Calu3 (cell line): Measurements from ENCODE around the gene CP. TPM values are rescaled to one million over a fixed set of nuclear protein-coding genes. Genes with fewer than 3 reads are reported as not detected.

Source experiments
- BruUV-seq: library from RNA; stranded (reverse); fragments of 400-500 nt; replicated peaks from 2 replicates; lab custom pipeline; 2021; lab: Mats Ljungman, UMichigan
- CTCF ChIA-PET: fragments of 300-600 bp; sonication (Branson Sonifier 250); formaldehyde crosslinking; loops from one replicate; lab custom pipeline; 2022; ENCODE audit warnings: antibody characterized with exemption; lab: Charles Lee
- DNase-seq: peaks from one replicate; pipeline ENCODE4 v3.0.0; 2022
- H3K27ac Mint-ChIP-seq: one replicate; pipeline ENCODE4 v1.8.0; 2022; ENCODE audit warnings: mixed read lengths; ENCODE audit not compliant: unreplicated experiment
- H3K27me3 Mint-ChIP-seq: one replicate; pipeline ENCODE4 v1.8.0; 2022; ENCODE audit warnings: mixed read lengths; ENCODE audit not compliant: unreplicated experiment
- H3K36me3 Mint-ChIP-seq: one replicate; pipeline ENCODE4 v1.8.0; 2022; ENCODE audit warnings: mild to moderate bottlenecking, moderate library complexity, mixed read lengths; ENCODE audit not compliant: insufficient read depth, unreplicated experiment
- H3K4me1 Mint-ChIP-seq: one replicate; pipeline ENCODE4 v1.8.0; 2022; ENCODE audit warnings: mild to moderate bottlenecking, low read depth, mixed read lengths; ENCODE audit not compliant: unreplicated experiment
- H3K4me3 Mint-ChIP-seq: one replicate; pipeline ENCODE4 v1.8.0; 2022; ENCODE audit warnings: mild to moderate bottlenecking, low read depth, moderate library complexity, mixed read lengths; ENCODE audit not compliant: unreplicated experiment
- H3K9me3 Mint-ChIP-seq: one replicate; pipeline ENCODE4 v1.8.0; 2022; ENCODE audit warnings: low read depth, mixed read lengths; ENCODE audit not compliant: unreplicated experiment
- intact Hi-C: fragments of 100-400 bp; cut with micrococcal nuclease; formaldehyde crosslinking; loops from one replicate; pipeline ENCODE4 v1.10.0; 2022; ENCODE audit not compliant: unreplicated experiment
- total RNA-seq: library from RNA; stranded (reverse); gene quantifications from 2 replicates; pipeline ENCODE4 v1.2.3, GENCODE V29; 2022
- TF ChIP-seq, protein P1 (sequence below): fragments of 200-600 bp; IDR thresholded peaks from one replicate; pipeline ENCODE4 v1.8.0; 2022; ENCODE audit warnings: antibody characterized with exemption; ENCODE audit not compliant: unreplicated experiment

Gene CP
- total RNA-seq, 1 experiment from 2014 or later = 5.4 TPM

GRCh38 chr3:149151843-149152242 lies 69.8 kb downstream of the CP start:
- DNase-seq = no peak
- no TSS peak for BruUV-seq
- peaks cover 44% of the 10 kb centered on the region for H3K36me3 Mint-ChIP-seq
- no peaks in the 10 kb centered on the region for H3K9me3 Mint-ChIP-seq
- CTCF ChIA-PET = no interaction called here
- H3K27me3 Mint-ChIP-seq = no peaks in the 10 kb centered on the region
- no peak overlapping the region for H3K27ac Mint-ChIP-seq
- H3K4me1 Mint-ChIP-seq = no peaks in the 10 kb centered on the region
- TF ChIP-seq, protein P1, sequence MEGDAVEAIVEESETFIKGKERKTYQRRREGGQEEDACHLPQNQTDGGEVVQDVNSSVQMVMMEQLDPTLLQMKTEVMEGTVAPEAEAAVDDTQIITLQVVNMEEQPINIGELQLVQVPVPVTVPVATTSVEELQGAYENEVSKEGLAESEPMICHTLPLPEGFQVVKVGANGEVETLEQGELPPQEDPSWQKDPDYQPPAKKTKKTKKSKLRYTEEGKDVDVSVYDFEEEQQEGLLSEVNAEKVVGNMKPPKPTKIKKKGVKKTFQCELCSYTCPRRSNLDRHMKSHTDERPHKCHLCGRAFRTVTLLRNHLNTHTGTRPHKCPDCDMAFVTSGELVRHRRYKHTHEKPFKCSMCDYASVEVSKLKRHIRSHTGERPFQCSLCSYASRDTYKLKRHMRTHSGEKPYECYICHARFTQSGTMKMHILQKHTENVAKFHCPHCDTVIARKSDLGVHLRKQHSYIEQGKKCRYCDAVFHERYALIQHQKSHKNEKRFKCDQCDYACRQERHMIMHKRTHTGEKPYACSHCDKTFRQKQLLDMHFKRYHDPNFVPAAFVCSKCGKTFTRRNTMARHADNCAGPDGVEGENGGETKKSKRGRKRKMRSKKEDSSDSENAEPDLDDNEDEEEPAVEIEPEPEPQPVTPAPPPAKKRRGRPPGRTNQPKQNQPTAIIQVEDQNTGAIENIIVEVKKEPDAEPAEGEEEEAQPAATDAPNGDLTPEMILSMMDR = no peak
- H3K4me3 Mint-ChIP-seq = no peak overlapping the region
- intact Hi-C loops = no loop called here

DNA sequence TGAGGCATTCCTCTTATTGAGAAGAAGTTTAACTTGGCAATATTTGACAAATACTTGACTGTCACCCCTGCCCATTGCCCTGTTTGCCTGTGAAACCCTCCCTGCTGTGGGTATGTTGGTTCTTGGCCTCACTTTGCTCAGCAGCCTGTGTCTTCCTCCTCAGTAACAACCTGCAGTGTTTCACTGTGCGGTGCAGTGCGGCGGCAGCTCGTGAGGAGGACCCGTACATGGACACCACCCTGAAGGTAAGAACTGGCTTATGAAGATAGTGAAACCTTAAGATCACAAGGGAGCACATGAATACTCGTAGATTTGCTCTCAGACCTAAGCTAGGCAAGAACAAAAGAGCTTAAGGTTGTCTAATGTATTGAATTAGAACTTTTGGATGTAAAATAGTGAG lies 71.2 kb downstream of the CP start:
- Mint-ChIP-seq H3K27ac (no peak overlapping the region), H3K27me3 (no peaks in the 10 kb centered on the region), H3K4me1 (no peaks in the 10 kb centered on the region), H3K9me3 (no peaks in the 10 kb centered on the region), H3K4me3 (no peak overlapping the region), H3K36me3 (peaks cover 37% of the 10 kb centered on the region)
- CTCF ChIA-PET = no interaction called here
- TF ChIP-seq, protein P1 = no peak
- intact Hi-C loops = no loop called here
- no peak for DNase-seq
- BruUV-seq = no TSS peak

- Mint-ChIP-seq H3K4me1 (no peaks in the 10 kb centered on the region), H3K27me3 (no peaks in the 10 kb centered on the region), H3K9me3 (no peaks in the 10 kb centered on the region), H3K36me3 (peaks cover 29% of the 10 kb centered on the region), H3K27ac (no peak overlapping the region), H3K4me3 (no peak overlapping the region)
- BruUV-seq = no TSS peak
- DNase-seq = no peak
- CTCF ChIA-PET = no interaction called here
- TF ChIP-seq, protein P1 = no peak
- intact Hi-C loops = no loop called here
Observed at GRCh38 chr3:149145974-149146373, 75.7 kb downstream of the CP start.

GRCh38 chr3:149145356-149145755 lies 76.3 kb downstream of the CP start:
- Mint-ChIP-seq H3K27me3 (no peaks in the 10 kb centered on the region), H3K36me3 (peaks cover 25% of the 10 kb centered on the region), H3K4me3 (no peak overlapping the region), H3K9me3 (no peaks in the 10 kb centered on the region), H3K27ac (no peak overlapping the region), H3K4me1 (no peaks in the 10 kb centered on the region)
- DNase-seq = no peak
- TF ChIP-seq, protein P1 = no peak
- CTCF ChIA-PET = no interaction called here
- intact Hi-C loops = no loop called here
- BruUV-seq = no TSS peak
